Measurements from ENCODE around the gene NSRP1.

Gene NSRP1

DNA sequence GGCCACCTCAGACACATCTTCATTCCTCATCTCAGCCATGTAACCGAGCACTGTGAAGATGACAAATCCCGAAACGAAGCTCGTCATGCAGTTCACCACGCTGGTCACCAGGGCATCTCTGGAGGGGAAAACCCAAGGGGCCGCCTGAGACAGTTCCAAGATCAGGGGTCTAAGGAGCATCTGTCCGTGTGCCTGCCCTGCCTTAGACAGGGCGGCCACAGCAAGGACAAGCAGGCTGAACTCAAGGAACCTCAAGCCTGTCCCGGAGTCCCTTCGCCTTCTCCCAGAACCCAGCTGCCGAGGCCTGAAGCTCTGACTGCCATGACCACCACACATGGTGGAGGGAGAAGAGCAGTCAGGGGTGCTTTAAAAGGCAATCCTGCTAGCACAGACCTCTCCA, 96.1 kb downstream of the NSRP1 start:
- H3K27ac ChIP-seq: no peak overlapping the region
- TF ChIP-seq CTCF (IDR thresholded peaks at IDR 0.05): no peak
- no peak for TF ChIP-seq ZFX (IDR thresholded peaks at IDR 0.05; ENCODE audit: borderline replicate concordance)

- TF ChIP-seq ZFX (IDR thresholded peaks at IDR 0.05; ENCODE audit: borderline replicate concordance) (no peak), CTCF (IDR thresholded peaks at IDR 0.05) (no peak)
- no peak overlapping the region for H3K27ac ChIP-seq
Observed at GRCh38 chr17:30217054-30217453, 100.4 kb downstream of the NSRP1 start.

DNA sequence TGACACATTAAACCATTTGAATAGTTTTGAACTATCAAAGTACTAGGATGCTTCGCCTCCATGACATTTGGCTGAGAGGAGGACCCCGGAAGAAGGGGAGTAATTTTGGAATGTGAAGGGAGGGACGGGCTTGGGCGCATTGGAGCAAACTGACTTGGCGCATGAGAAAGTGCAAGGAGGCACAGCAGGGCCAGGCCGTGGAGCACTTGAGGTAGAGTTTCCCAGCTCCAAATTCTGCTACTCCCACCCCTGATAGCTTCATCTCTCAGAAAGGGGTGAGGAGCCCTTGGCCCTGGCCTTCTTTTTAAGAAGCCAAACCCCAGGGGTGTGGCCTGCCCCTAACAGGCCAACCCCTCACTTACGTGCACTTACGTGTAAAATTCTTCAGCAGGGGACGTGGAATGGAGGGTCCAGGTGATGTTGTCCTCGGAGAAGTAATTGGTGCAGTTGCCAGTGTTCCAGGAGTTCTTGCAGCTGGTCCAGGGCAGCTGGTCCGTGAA, 101.2 kb downstream of the NSRP1 start:
- no peak overlapping the region for H3K27ac ChIP-seq
- TF ChIP-seq ZFX (IDR thresholded peaks at IDR 0.05; ENCODE audit: borderline replicate concordance) (no peak), CTCF (IDR thresholded peaks at IDR 0.05) (no peak)

DNA sequence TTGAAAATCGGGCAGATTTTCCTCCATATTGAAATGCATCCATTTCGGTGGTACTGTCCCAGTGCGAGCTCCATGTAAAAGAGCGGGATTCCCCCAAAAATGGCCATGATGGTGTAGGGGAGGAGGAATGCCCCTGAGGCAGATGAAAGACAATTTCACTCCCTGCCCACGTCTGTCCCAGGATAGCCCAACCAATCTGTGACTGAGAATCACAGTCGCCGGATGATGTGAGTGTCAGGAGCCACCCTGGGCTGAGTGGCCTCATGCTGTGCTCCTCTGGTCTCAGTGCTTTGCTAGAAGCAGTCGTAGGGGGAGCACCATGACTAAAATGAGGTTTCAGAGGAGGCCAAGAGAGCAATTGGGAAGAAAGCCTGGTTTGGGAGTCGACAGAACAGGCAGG, 102.2 kb downstream of the NSRP1 start:
- TF ChIP-seq CTCF (IDR thresholded peaks at IDR 0.05) (no peak), ZFX (IDR thresholded peaks at IDR 0.05; ENCODE audit: borderline replicate concordance) (no peak)
- no peak overlapping the region for H3K27ac ChIP-seq

GRCh38 chr17:30219315-30219714, 102.7 kb downstream of the NSRP1 start:
- TF ChIP-seq ZFX (IDR thresholded peaks at IDR 0.05; ENCODE audit: borderline replicate concordance) (no peak), CTCF (IDR thresholded peaks at IDR 0.05) (no peak)
- H3K27ac ChIP-seq: no peak overlapping the region

DNA sequence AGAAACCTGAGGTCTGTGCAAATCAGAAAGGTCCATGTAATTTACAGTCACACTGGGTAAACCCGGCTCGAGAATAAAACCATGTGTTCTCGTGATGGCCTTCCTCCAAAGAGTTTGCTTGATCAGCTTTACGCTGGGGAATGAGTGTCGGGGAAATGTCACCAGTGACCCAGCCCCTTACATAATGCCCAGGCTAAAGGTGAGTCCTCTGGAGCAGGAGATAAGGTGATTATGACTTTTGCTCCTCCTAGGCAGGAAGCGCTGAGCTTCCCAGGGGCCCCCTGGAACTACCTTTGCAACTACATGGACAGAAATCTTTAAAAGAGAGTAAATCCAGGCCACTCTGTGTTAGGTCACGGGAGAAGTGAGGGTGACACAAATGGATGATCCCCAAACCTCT, 103.2 kb downstream of the NSRP1 start:
- H3K27ac ChIP-seq: no peak overlapping the region
- TF ChIP-seq CTCF (IDR thresholded peaks at IDR 0.05): no peak
- no peak for TF ChIP-seq ZFX (IDR thresholded peaks at IDR 0.05; ENCODE audit: borderline replicate concordance)

- H3K27ac ChIP-seq: no peak overlapping the region
- TF ChIP-seq ZFX (IDR thresholded peaks at IDR 0.05; ENCODE audit: borderline replicate concordance) (no peak), CTCF (IDR thresholded peaks at IDR 0.05) (no peak)
Observed at GRCh38 chr17:30220414-30220813, 103.8 kb downstream of the NSRP1 start.

Measured in 22Rv1 (cell line).